H9 (cell line): ENCODE data around the gene NTRK2. TPM values are rescaled to one million over a fixed set of nuclear protein-coding genes. Genes with fewer than 3 reads are reported as not detected.

Source experiments
- DNase-seq: peaks from one replicate; pipeline ENCODE4 v3.0.0-alpha.2; 2017
- H2AFZ ChIP-seq: one replicate; pipeline ENCODE4 v1.6.1; 2013; ENCODE audit warnings: mild to moderate bottlenecking, low read length, control low read depth, moderate library complexity
- H2AK5ac ChIP-seq: 2 replicates; pipeline ENCODE4 v1.6.1; 2013; ENCODE audit warnings: low read length, control low read depth, mixed read lengths; ENCODE audit not compliant: insufficient read length
- H2BK120ac ChIP-seq: one replicate; pipeline ENCODE4 v1.6.1; 2013; ENCODE audit warnings: low read depth, mild to moderate bottlenecking, low read length, control low read depth, inconsistent platforms; ENCODE audit not compliant: poor library complexity, severe bottlenecking
- H2BK12ac ChIP-seq: 2 replicates; pipeline ENCODE4 v1.6.1; 2013; ENCODE audit warnings: low read length, control low read depth, mixed read lengths, low read depth; ENCODE audit not compliant: insufficient read length
- H2BK15ac ChIP-seq: 2 replicates; pipeline ENCODE4 v1.6.1; 2013; ENCODE audit warnings: low read depth, low read length, control low read depth
- H2BK20ac ChIP-seq: one replicate; pipeline ENCODE4 v1.6.1; 2013; ENCODE audit warnings: low read depth, mild to moderate bottlenecking, low read length, control low read depth, inconsistent platforms; ENCODE audit not compliant: poor library complexity, severe bottlenecking
- H2BK5ac ChIP-seq: 2 replicates; pipeline ENCODE4 v1.6.1; 2013; ENCODE audit warnings: low read length, control low read depth, mixed read lengths; ENCODE audit not compliant: insufficient read length
- H3K14ac ChIP-seq: 2 replicates; pipeline ENCODE4 v1.6.1; 2013; ENCODE audit warnings: low read length, control low read depth; ENCODE audit not compliant: insufficient read depth
- H3K18ac ChIP-seq: 2 replicates; pipeline ENCODE4 v1.6.1; 2013; ENCODE audit warnings: low read depth, mild to moderate bottlenecking, mixed read lengths, low read length, control low read depth; ENCODE audit not compliant: insufficient read length
- H3K23ac ChIP-seq: 2 replicates; pipeline ENCODE4 v1.6.1; 2013; ENCODE audit warnings: low read length, control low read depth, mixed read lengths, low read depth; ENCODE audit not compliant: insufficient read length
- H3K23me2 ChIP-seq: 2 replicates; pipeline ENCODE4 v1.6.1; 2013; ENCODE audit warnings: low read depth, mild to moderate bottlenecking, mixed read lengths, low read length, control low read depth; ENCODE audit not compliant: insufficient read length, poor library complexity, severe bottlenecking
- H3K27ac ChIP-seq: 2 replicates; pipeline ENCODE4 v1.5.1; 2013; ENCODE audit warnings: low read length, control low read depth, mixed read lengths, low read depth; ENCODE audit not compliant: insufficient read length
- H3K27me3 ChIP-seq: 2 replicates; pipeline ENCODE4 v1.6.1; 2013; ENCODE audit warnings: low read length, control low read depth, inconsistent platforms; ENCODE audit not compliant: insufficient read depth
- H3K4ac ChIP-seq: 2 replicates; pipeline ENCODE4 v1.6.1; 2013; ENCODE audit warnings: low read depth, mild to moderate bottlenecking, control low read depth, inconsistent platforms, low read length, moderate library complexity
- H3K4me1 ChIP-seq: 2 replicates; pipeline ENCODE4 v1.6.1; 2013; ENCODE audit warnings: low read length, control low read depth, inconsistent platforms; ENCODE audit not compliant: insufficient read depth
- H3K4me2 ChIP-seq: 2 replicates; pipeline ENCODE4 v1.6.1; 2013; ENCODE audit warnings: low read length, control low read depth, mixed read lengths; ENCODE audit not compliant: insufficient read length, insufficient read depth
- H3K56ac ChIP-seq: 2 replicates; pipeline ENCODE4 v1.6.1; 2013; ENCODE audit warnings: low read depth, mild to moderate bottlenecking, mixed read lengths, low read length, control low read depth; ENCODE audit not compliant: insufficient read length
- H3K79me1 ChIP-seq: 2 replicates; pipeline ENCODE4 v1.6.1; 2013; ENCODE audit warnings: low read depth, mild to moderate bottlenecking, moderate library complexity, low read length, control low read depth, inconsistent platforms; ENCODE audit not compliant: insufficient read depth, poor library complexity, severe bottlenecking
- H3K79me2 ChIP-seq: 2 replicates; pipeline ENCODE4 v1.6.1; 2013; ENCODE audit warnings: low read length, control low read depth, inconsistent platforms; ENCODE audit not compliant: insufficient read depth
- H3K9ac ChIP-seq: 2 replicates; pipeline ENCODE4 v1.6.1; 2013; ENCODE audit warnings: low read length, control low read depth, mixed read lengths; ENCODE audit not compliant: insufficient read length; ENCODE audit errors: extremely low read depth
- H3K9me3 ChIP-seq: one replicate; pipeline ENCODE4 v1.6.1; 2013; ENCODE audit warnings: low read depth, low read length, inconsistent platforms; ENCODE audit not compliant: control insufficient read depth
- H3T11ph ChIP-seq: one replicate; pipeline ENCODE4 v1.6.1; 2013; ENCODE audit warnings: mild to moderate bottlenecking, low read length, control low read depth, inconsistent platforms
- H4K20me1 ChIP-seq: one replicate; pipeline ENCODE4 v1.6.1; 2013; ENCODE audit not compliant: control insufficient read depth, insufficient read length, insufficient read depth
- H4K5ac ChIP-seq: 2 replicates; pipeline ENCODE4 v1.6.1; 2013; ENCODE audit warnings: low read depth, mild to moderate bottlenecking, mixed read lengths, low read length, control low read depth; ENCODE audit not compliant: insufficient read length
- H4K8ac ChIP-seq: replicated peaks from 2 replicates; pipeline ENCODE4 v1.6.1; 2013; ENCODE audit warnings: low read length, control low read depth, mixed read lengths, low read depth; ENCODE audit not compliant: insufficient read length
- H4K91ac ChIP-seq: 2 replicates; pipeline ENCODE4 v1.6.1; 2013; ENCODE audit warnings: low read depth, mild to moderate bottlenecking, moderate library complexity, mixed read lengths, low read length, control low read depth; ENCODE audit not compliant: insufficient read length
- H3K27ac Mint-ChIP-seq, 3 experiments: 2 replicates in 2 of 3; 3 replicates in 1 of 3; pipeline ENCODE4 v1.8.0; 2020 to 2021; ENCODE audit warnings: mixed read lengths in 3 of 3, mild to moderate bottlenecking in 1 of 3, moderate library complexity in 1 of 3
- H3K27me3 Mint-ChIP-seq: 2 replicates; pipeline ENCODE4 v1.8.0; 2021; ENCODE audit warnings: low read depth, mild to moderate bottlenecking, moderate library complexity, mixed read lengths
- H3K36me3 Mint-ChIP-seq, 3 experiments: 2 replicates in 2 of 3; 3 replicates in 1 of 3; pipeline ENCODE4 v1.8.0; 2020 to 2021; ENCODE audit warnings: low read depth in 3 of 3, mixed read lengths in 3 of 3; ENCODE audit not compliant: insufficient read depth in 1 of 3
- H3K4me1 Mint-ChIP-seq, 2 experiments: 2 replicates each; pipeline ENCODE4 v1.8.0; 2020; ENCODE audit warnings: mixed read lengths in 2 of 2
- H3K4me3 Mint-ChIP-seq, 2 experiments: 2 replicates in 1 of 2; 3 replicates in 1 of 2; pipeline ENCODE4 v1.8.0; 2020 to 2021; ENCODE audit warnings: mild to moderate bottlenecking in 2 of 2, mixed read lengths in 2 of 2, moderate library complexity in 1 of 2
- H3K9me3 Mint-ChIP-seq, 2 experiments: 2 replicates in 1 of 2; 3 replicates in 1 of 2; pipeline ENCODE4 v1.8.0; 2020; ENCODE audit warnings: mild to moderate bottlenecking in 2 of 2, mixed read lengths in 2 of 2, moderate library complexity in 1 of 2
- WGBS: extraction: QIAGEN DNeasy Blood & Tissue Kit; methylation state at CpG from one replicate; pipeline ENCODE4 v1.1.7; 2013; ENCODE audit warnings: missing lambda C conversion rate, low lambda C conversion rate, mixed read lengths; ENCODE audit not compliant: insufficient read length; ENCODE audit errors: extremely low coverage; 5-methylcytosine and 5-hydroxymethylcytosine counted together
- total RNA-seq: library from RNA; stranded (reverse); gene quantifications from 2 replicates; pipeline ENCODE4 v1.2.1, GENCODE V29; 2021
- TF ChIP-seq, protein P1 (sequence below): fragments of 200-600 bp; sonication (generic); conservative IDR thresholded peaks from 3 replicates; pipeline ENCODE4 v1.8.0; 2021; ENCODE audit warnings: antibody characterized with exemption, mild to moderate bottlenecking

Gene NTRK2
- total RNA-seq, 1 experiment from 2014 or later: 0.02 TPM

DNA sequence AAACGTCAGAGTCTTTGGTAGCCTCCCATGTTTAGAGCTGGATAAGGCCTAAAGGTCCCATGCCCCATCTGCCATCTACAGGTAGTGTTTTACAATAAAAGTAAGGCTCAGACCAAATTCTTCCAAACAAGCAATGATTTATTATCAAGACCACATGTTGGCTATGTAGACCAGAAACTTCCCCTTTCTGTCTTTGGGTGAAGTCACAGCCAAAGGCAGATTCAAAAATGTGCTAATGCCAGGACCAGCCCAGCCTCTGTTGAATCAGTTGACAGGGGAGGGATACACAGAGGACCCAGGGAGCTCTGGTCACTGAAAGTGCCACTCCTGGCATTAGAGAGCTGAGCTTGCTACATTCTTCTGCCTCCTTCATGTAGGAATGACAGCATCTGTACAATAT, 360.8 kb downstream of the NTRK2 start:
- Mint-ChIP-seq H3K9me3 (peaks cover 2 to 5% of the 10 kb centered on the region in 2 experiments; a peak in 4 of 5 replicates), H3K36me3 (no peaks in the 10 kb centered on the region), H3K4me3 (no peak overlapping the region), H3K4me1 (no peaks in the 10 kb centered on the region), H3K27ac (no peak overlapping the region), H3K27me3 (peaks cover 3% of the 10 kb centered on the region)
- TF ChIP-seq, protein P1, sequence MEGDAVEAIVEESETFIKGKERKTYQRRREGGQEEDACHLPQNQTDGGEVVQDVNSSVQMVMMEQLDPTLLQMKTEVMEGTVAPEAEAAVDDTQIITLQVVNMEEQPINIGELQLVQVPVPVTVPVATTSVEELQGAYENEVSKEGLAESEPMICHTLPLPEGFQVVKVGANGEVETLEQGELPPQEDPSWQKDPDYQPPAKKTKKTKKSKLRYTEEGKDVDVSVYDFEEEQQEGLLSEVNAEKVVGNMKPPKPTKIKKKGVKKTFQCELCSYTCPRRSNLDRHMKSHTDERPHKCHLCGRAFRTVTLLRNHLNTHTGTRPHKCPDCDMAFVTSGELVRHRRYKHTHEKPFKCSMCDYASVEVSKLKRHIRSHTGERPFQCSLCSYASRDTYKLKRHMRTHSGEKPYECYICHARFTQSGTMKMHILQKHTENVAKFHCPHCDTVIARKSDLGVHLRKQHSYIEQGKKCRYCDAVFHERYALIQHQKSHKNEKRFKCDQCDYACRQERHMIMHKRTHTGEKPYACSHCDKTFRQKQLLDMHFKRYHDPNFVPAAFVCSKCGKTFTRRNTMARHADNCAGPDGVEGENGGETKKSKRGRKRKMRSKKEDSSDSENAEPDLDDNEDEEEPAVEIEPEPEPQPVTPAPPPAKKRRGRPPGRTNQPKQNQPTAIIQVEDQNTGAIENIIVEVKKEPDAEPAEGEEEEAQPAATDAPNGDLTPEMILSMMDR: no peak
- H2BK12ac ChIP-seq: no peak overlapping the region
- no peak overlapping the region for H2BK15ac ChIP-seq
- no peaks in the 10 kb centered on the region for H3K79me1 ChIP-seq
- H4K5ac ChIP-seq: no peak overlapping the region
- H2BK5ac ChIP-seq: no peak overlapping the region
- no peaks in the 10 kb centered on the region for H3K27me3 ChIP-seq
- H3K9ac ChIP-seq: no peak overlapping the region
- no peak overlapping the region for H4K8ac ChIP-seq
- DNase-seq: no peak
- H2BK20ac ChIP-seq: no peak overlapping the region
- no peak overlapping the region for H3K4ac ChIP-seq
- H3T11ph ChIP-seq: no peak overlapping the region
- H3K23me2 ChIP-seq: no peaks in the 10 kb centered on the region
- no peak overlapping the region for H4K91ac ChIP-seq
- H4K20me1 ChIP-seq: no peaks in the 10 kb centered on the region
- no peak overlapping the region for H3K23ac ChIP-seq
- H3K4me1 ChIP-seq: no peaks in the 10 kb centered on the region
- H3K79me2 ChIP-seq: no peaks in the 10 kb centered on the region
- no peak overlapping the region for H3K56ac ChIP-seq
- WGBS: no CpG with 5 or more reads among the region's 1 CpG
- H3K18ac ChIP-seq: no peak overlapping the region
- H3K14ac ChIP-seq: no peak overlapping the region
- H3K4me2 ChIP-seq: no peak overlapping the region
- no peak overlapping the region for H2AK5ac ChIP-seq
- H3K9me3 ChIP-seq: no peaks in the 10 kb centered on the region
- no peak overlapping the region for H3K27ac ChIP-seq
- no peak overlapping the region for H2BK120ac ChIP-seq
- no peak overlapping the region for H2AFZ ChIP-seq
